KMS-11 (cell line): ENCODE results near the gene SLC17A6.

ENCODE experiments used
- H2AFZ ChIP-seq: fragments of 200-600 bp; sonication (generic); 2 replicates; pipeline ENCODE4 v1.6.1; 2016; ENCODE audit warnings: antibody characterized with exemption, mixed run types, low read depth
- H3K27ac ChIP-seq: fragments of 200-600 bp; sonication (generic); 2 replicates; pipeline ENCODE4 v1.6.1; 2016; ENCODE audit warnings: mild to moderate bottlenecking, mixed run types
- H3K27me3 ChIP-seq: fragments of 200-600 bp; sonication (generic); 2 replicates; pipeline ENCODE4 v1.6.1; 2017; ENCODE audit warnings: mild to moderate bottlenecking, low read depth, mixed run types, moderate library complexity; ENCODE audit not compliant: insufficient read depth
- H3K36me3 ChIP-seq: fragments of 200-600 bp; sonication (generic); 2 replicates; pipeline ENCODE4 v1.6.1; 2017; ENCODE audit warnings: mild to moderate bottlenecking, mixed run types; ENCODE audit not compliant: insufficient read depth
- H3K4me1 ChIP-seq: fragments of 200-600 bp; sonication (generic); 2 replicates; pipeline ENCODE4 v1.6.1; 2016; ENCODE audit warnings: mild to moderate bottlenecking, low read depth, mixed run types; ENCODE audit not compliant: poor library complexity, severe bottlenecking
- H3K4me2 ChIP-seq: fragments of 200-600 bp; sonication (generic); 2 replicates; pipeline ENCODE4 v1.7.0; 2016; ENCODE audit warnings: mild to moderate bottlenecking, mixed run types
- H3K4me3 ChIP-seq: fragments of 200-600 bp; sonication (generic); IDR thresholded peaks from 2 replicates; pipeline ENCODE4 v1.6.1; 2017; ENCODE audit warnings: low read depth, low read length, mixed read lengths; ENCODE audit not compliant: insufficient read depth
- H3K79me2 ChIP-seq: fragments of 200-600 bp; sonication (generic); 2 replicates; pipeline ENCODE4 v1.6.1; 2016; ENCODE audit warnings: low read depth, mixed run types; ENCODE audit not compliant: insufficient read depth
- H3K9ac ChIP-seq: fragments of 200-600 bp; sonication (generic); 2 replicates; pipeline ENCODE4 v1.6.1; 2016; ENCODE audit warnings: mild to moderate bottlenecking, mixed run types
- H4K20me1 ChIP-seq: fragments of 200-600 bp; sonication (generic); 2 replicates; pipeline ENCODE4 v1.6.1; 2016; ENCODE audit warnings: mild to moderate bottlenecking, mixed run types; ENCODE audit not compliant: insufficient read depth
- CTCF ChIP-seq: fragments of 200-600 bp; sonication (generic); conservative IDR thresholded peaks from 2 replicates; pipeline ENCODE4 v1.6.1; 2017; ENCODE audit warnings: low read depth, mild to moderate bottlenecking, antibody characterized with exemption, low read length, moderate library complexity, mixed read lengths

The SLC17A6 gene

GRCh38 chr11:22337596-22338485 lies at the start of gene SLC17A6:
Gene SLC17A6 (plus strand): TSS chr11:22338381. CDS start chr11:22338534, 153 bp downstream.
- no peak for TF ChIP-seq CTCF
- Histone ChIP-seq H3K27me3 (no peaks in the 10 kb centered on the region), H4K20me1 (no peaks in the 10 kb centered on the region), H2AFZ (no peak within 1 kb of the TSS), H3K79me2 (no peaks in the 10 kb centered on the region), H3K27ac (no peak within 1 kb of the TSS), H3K4me1 (no peaks in the 10 kb centered on the region), H3K4me2 (no peak within 1 kb of the TSS), H3K36me3 (no peaks in the 10 kb centered on the region), H3K9ac (no peak within 1 kb of the TSS), H3K4me3 (no peak within 1 kb of the TSS)

- Histone ChIP-seq H3K9ac (no peak overlapping the region), H2AFZ (no peak overlapping the region), H3K79me2 (no peaks in the 10 kb centered on the region), H4K20me1 (no peaks in the 10 kb centered on the region), H3K4me3 (no peak overlapping the region), H3K4me1 (no peaks in the 10 kb centered on the region), H3K4me2 (no peak overlapping the region), H3K36me3 (no peaks in the 10 kb centered on the region), H3K27ac (no peak overlapping the region), H3K27me3 (no peaks in the 10 kb centered on the region)
- TF ChIP-seq CTCF: no peak
These were observed 35.8 kb upstream of the SLC17A6 start for GRCh38 chr11:22302368-22302767.

GRCh38 chr11:22304337-22304961 lies 33.7 kb upstream of the SLC17A6 start:
- Histone ChIP-seq H3K9ac (no peak overlapping the region), H3K36me3 (no peaks in the 10 kb centered on the region)
- TF ChIP-seq CTCF: peak; percentile 80

GRCh38 chr11:22317656-22318055 lies 20.5 kb upstream of the SLC17A6 start:
- H3K27me3 ChIP-seq: no peaks in the 10 kb centered on the region
- no peak overlapping the region for H3K27ac ChIP-seq
- no peaks in the 10 kb centered on the region for H4K20me1 ChIP-seq
- H2AFZ ChIP-seq: no peak overlapping the region
- H3K4me3 ChIP-seq: no peak overlapping the region
- TF ChIP-seq CTCF: no peak
- H3K36me3 ChIP-seq: no peaks in the 10 kb centered on the region
- no peak overlapping the region for H3K9ac ChIP-seq
- no peak overlapping the region for H3K4me2 ChIP-seq
- H3K79me2 ChIP-seq: no peaks in the 10 kb centered on the region
- H3K4me1 ChIP-seq: peaks cover 17% of the 10 kb centered on the region

More at GRCh38 chr11:22304337-22304961, 33.7 kb upstream of the SLC17A6 start:
- H3K4me1 ChIP-seq: no peaks in the 10 kb centered on the region
- no peaks in the 10 kb centered on the region for H3K79me2 ChIP-seq
- no peak overlapping the region for H3K27ac ChIP-seq
- H4K20me1 ChIP-seq: no peaks in the 10 kb centered on the region
- H3K4me2 ChIP-seq: no peak overlapping the region
- H3K4me3 ChIP-seq: no peak overlapping the region
- H3K27me3 ChIP-seq: no peaks in the 10 kb centered on the region
- H2AFZ ChIP-seq: no peak overlapping the region
